Measurements from ENCODE around the gene RGS6.
A peak's percentile ranks its signal among the peaks of the same experiment; 100 is the strongest.

RGS6 gene

DNA sequence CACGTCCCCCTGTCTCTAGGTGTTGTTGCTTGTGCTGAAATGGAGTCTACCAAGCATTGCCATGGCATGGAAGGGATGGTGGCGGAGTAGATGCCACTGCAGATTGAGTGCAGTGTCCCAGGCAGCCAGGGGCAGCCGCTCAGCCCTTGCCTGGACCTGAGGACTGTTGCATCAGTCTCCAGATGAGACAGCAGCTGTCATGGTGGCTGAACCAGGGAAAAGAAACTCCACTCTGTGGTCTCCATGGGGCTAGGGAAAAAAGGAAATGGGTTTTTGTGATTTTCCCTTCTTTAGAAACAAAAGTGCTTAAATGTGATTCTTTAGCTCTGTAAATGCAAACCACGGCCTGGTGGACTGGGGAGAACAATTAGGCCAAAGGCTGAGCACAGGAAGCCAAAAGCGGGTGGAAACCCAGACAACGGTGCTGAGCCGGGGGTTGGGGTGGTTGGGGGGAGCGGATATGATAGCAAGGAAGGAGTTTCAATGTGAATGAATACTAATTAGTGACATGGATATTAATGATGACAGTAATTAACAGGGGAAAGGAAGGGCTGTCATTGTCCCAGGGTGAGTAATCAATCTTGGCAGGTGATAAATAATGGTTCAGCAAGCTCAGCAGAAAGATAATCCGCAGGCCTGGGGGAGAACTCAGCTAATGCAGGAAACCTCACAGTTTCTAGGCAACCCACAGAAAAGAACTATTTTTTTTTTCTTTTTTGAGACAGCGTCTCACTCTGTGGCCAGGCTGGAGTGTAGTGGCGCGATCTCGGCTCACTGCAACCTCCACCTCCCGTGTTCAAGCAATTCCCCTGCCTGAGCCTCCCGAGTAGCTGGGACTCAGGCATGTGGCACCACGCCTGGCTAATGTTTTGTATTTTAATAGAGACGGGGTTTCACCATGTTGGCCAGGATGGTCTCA lies 519.1 kb downstream of the RGS6 start:
- no peak for TF ChIP-seq CTCF (IDR thresholded peaks at IDR 0.05; ENCODE audit: insufficient read depth, low read length, poor library complexity, severe bottlenecking)
- DNase-seq (ENCODE audit: extremely low read depth, insufficient read length): peak; percentile 75
- no peak overlapping the region for H3K4me3 ChIP-seq (replicated peaks; ENCODE audit: low read depth, low read length)
- no peaks in the 10 kb centered on the region for H3K27me3 ChIP-seq (replicated peaks; ENCODE audit: control insufficient read depth, insufficient read depth, low read length)
- H3K36me3 ChIP-seq (ENCODE audit: control insufficient read depth, insufficient read depth, low read length): no peaks in the 10 kb centered on the region

DNA sequence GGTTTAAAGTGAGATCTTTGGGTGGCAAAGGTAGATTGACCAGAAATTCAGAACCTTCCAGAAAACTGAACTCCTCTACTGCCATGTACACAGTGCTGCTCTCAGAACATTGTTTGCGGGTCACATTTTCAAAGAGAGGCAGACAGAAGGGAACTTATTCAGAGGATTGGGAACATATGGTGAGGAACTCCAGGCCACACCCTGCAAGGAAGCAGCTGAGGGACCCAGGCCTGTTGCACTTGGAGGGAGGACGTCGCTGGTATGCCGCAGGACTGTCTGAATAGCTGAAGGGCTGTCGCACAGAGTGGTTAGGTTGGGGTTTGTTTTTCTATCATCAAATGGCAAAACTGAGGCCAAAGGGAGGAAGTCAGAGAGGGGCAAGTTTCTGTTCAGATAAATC lies 520.5 kb downstream of the RGS6 start:
- H3K27me3 ChIP-seq (replicated peaks; ENCODE audit: control insufficient read depth, insufficient read depth, low read length): no peaks in the 10 kb centered on the region
- H3K4me3 ChIP-seq (replicated peaks; ENCODE audit: low read depth, low read length): no peak overlapping the region
- DNase-seq (ENCODE audit: extremely low read depth, insufficient read length): no peak
- TF ChIP-seq CTCF (IDR thresholded peaks at IDR 0.05; ENCODE audit: insufficient read depth, low read length, poor library complexity, severe bottlenecking): no peak
- no peaks in the 10 kb centered on the region for H3K36me3 ChIP-seq (ENCODE audit: control insufficient read depth, insufficient read depth, low read length)

- Histone ChIP-seq H3K36me3 (ENCODE audit: control insufficient read depth, insufficient read depth, low read length) (no peaks in the 10 kb centered on the region), H3K4me3 (replicated peaks; ENCODE audit: low read depth, low read length) (no peak overlapping the region), H3K27me3 (replicated peaks; ENCODE audit: control insufficient read depth, insufficient read depth, low read length) (no peaks in the 10 kb centered on the region)
- no peak for DNase-seq (ENCODE audit: extremely low read depth, insufficient read length)
- no peak for TF ChIP-seq CTCF (IDR thresholded peaks at IDR 0.05; ENCODE audit: insufficient read depth, low read length, poor library complexity, severe bottlenecking)
Observed at GRCh38 chr14:72454388-72455160, 522.3 kb downstream of the RGS6 start.

DNA sequence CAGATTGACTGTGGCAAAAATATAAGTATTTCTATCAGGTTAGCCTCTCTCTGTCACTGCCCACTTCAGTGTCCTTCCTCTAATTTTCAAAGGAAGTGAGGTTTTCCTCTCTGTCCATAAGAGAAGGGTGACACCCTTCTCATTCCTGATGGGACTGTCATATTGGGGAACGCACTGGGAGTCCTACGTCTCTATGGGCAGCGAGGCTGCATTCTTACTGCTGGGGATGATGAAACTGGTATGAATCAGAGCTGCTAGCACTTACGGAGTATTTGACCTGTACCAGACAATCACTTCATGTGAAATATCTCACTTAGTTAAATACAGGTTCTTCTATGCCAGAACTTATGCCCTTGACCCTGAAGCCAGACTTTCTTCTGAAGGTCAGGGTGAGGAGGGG lies 525.4 kb downstream of the RGS6 start:
- no peak overlapping the region for H3K4me3 ChIP-seq (replicated peaks; ENCODE audit: low read depth, low read length)
- no peaks in the 10 kb centered on the region for H3K36me3 ChIP-seq (ENCODE audit: control insufficient read depth, insufficient read depth, low read length)
- no peaks in the 10 kb centered on the region for H3K27me3 ChIP-seq (replicated peaks; ENCODE audit: control insufficient read depth, insufficient read depth, low read length)
- TF ChIP-seq CTCF (IDR thresholded peaks at IDR 0.05; ENCODE audit: insufficient read depth, low read length, poor library complexity, severe bottlenecking): no peak
- DNase-seq (ENCODE audit: extremely low read depth, insufficient read length): no peak

GRCh38 chr14:72462056-72462455 lies 529.8 kb downstream of the RGS6 start:
- TF ChIP-seq CTCF (IDR thresholded peaks at IDR 0.05; ENCODE audit: insufficient read depth, low read length, poor library complexity, severe bottlenecking): no peak
- H3K27me3 ChIP-seq (replicated peaks; ENCODE audit: control insufficient read depth, insufficient read depth, low read length): no peaks in the 10 kb centered on the region
- H3K4me3 ChIP-seq (replicated peaks; ENCODE audit: low read depth, low read length): no peak overlapping the region
- no peaks in the 10 kb centered on the region for H3K36me3 ChIP-seq (ENCODE audit: control insufficient read depth, insufficient read depth, low read length)
- no peak for DNase-seq (ENCODE audit: extremely low read depth, insufficient read length)
